ACC112 (cell line): Measurements from ENCODE around the gene LLGL2.

ENCODE experiments used
- H2AFZ ChIP-seq: fragments of 200-600 bp; sonication (generic); one replicate; pipeline ENCODE4 v1.6.0; 2017; ENCODE audit warnings: antibody characterized with exemption, low read length; ENCODE audit not compliant: unreplicated experiment
- H3K27ac ChIP-seq: fragments of 200-600 bp; sonication (generic); 2 replicates; pipeline ENCODE4 v1.5.1; 2014; ENCODE audit warnings: low read depth, mild to moderate bottlenecking, antibody characterized with exemption, low read length, moderate library complexity
- H3K27me3 ChIP-seq: fragments of 200-600 bp; sonication (generic); 2 replicates; pipeline ENCODE4 v1.6.1; 2014; ENCODE audit warnings: mild to moderate bottlenecking, antibody characterized with exemption, low read length, moderate library complexity, mixed read lengths; ENCODE audit not compliant: insufficient read depth
- H3K36me3 ChIP-seq: fragments of 200-600 bp; sonication (generic); 2 replicates; pipeline ENCODE4 v1.6.1; 2016; ENCODE audit warnings: mild to moderate bottlenecking, antibody characterized with exemption, low read length, moderate library complexity, mixed read lengths; ENCODE audit not compliant: insufficient read depth
- H3K4me1 ChIP-seq: fragments of 200-600 bp; sonication (generic); one replicate; pipeline ENCODE4 v1.6.1; 2016; ENCODE audit warnings: low read length, mixed read lengths; ENCODE audit not compliant: insufficient read depth, unreplicated experiment, control insufficient read depth
- H3K4me3 ChIP-seq: fragments of 200-600 bp; sonication (generic); 2 replicates; pipeline ENCODE4 v1.5.1; 2014; ENCODE audit warnings: mild to moderate bottlenecking, low read depth, low read length
- H3K79me2 ChIP-seq: fragments of 200-600 bp; sonication (generic); one replicate; pipeline ENCODE4 v1.6.0; 2016; ENCODE audit warnings: low read length; ENCODE audit not compliant: control insufficient read depth, unreplicated experiment, insufficient read depth

LLGL2 gene

DNA sequence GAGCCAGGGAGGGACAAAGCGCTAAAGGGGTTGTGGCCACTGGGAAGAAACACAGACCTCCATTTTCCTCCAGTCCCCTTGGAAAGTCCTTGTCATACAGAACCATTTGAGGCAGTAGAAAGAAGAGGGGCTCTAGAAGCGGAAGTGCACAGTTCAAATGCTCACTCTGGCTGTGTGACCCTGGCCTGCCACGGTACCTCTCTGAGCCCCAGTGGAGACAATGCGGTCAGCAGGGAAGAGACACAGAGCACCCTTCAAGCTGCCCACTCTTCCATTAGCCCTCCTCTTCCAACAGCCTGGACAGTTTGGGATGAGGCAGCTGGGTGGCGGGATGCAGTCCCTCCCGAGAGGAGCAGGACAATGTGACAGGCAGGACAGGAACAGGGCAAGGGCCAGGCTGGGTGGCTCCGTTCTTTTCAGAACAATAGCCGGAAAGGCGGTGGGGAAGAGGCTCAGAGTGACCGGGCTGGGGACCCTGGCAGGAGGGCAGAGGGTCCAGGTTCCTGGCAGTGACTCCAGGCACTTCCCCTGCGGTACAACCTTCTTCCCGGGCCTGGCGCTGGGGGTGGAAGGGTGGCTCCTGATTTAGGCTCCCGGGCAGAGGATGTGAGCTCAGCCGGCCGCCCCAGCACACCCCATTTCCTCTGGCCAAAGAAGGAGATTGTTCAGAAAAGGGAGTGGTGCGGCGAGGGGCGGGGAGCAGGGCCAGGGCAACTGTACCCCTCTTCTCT, 15.8 kb upstream of the LLGL2 start:
- no peak overlapping the region for H2AFZ ChIP-seq
- no peak overlapping the region for H3K4me3 ChIP-seq
- H3K36me3 ChIP-seq, result no peaks in the 10 kb centered on the region
- peaks cover 3% of the 10 kb centered on the region for H3K79me2 ChIP-seq
- H3K27me3 ChIP-seq, result no peaks in the 10 kb centered on the region
- no peak overlapping the region for H3K27ac ChIP-seq
- peaks cover 24% of the 10 kb centered on the region for H3K4me1 ChIP-seq

DNA sequence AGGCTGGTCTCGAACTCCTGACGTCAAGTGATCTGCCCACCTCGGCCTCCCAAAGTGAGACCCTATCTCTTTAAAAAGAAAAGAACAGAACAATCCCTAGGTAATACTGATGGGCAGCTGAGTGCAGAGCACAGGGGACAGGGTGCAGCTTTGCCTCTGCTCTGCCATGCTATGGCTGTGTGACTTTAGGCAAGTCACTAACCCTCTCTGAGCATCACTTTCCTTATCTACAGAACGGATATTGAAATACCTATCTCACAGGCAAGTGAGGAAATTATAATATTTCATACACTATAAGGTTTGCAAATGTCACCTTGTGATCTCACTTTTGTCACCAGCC, 14.3 kb upstream of the LLGL2 start:
- H3K4me3 ChIP-seq, result no peak overlapping the region
- no peak overlapping the region for H2AFZ ChIP-seq
- no peaks in the 10 kb centered on the region for H3K27me3 ChIP-seq
- peaks cover 24% of the 10 kb centered on the region for H3K4me1 ChIP-seq
- H3K79me2 ChIP-seq, result peaks cover 3% of the 10 kb centered on the region
- no peak overlapping the region for H3K27ac ChIP-seq
- H3K36me3 ChIP-seq, result no peaks in the 10 kb centered on the region

DNA sequence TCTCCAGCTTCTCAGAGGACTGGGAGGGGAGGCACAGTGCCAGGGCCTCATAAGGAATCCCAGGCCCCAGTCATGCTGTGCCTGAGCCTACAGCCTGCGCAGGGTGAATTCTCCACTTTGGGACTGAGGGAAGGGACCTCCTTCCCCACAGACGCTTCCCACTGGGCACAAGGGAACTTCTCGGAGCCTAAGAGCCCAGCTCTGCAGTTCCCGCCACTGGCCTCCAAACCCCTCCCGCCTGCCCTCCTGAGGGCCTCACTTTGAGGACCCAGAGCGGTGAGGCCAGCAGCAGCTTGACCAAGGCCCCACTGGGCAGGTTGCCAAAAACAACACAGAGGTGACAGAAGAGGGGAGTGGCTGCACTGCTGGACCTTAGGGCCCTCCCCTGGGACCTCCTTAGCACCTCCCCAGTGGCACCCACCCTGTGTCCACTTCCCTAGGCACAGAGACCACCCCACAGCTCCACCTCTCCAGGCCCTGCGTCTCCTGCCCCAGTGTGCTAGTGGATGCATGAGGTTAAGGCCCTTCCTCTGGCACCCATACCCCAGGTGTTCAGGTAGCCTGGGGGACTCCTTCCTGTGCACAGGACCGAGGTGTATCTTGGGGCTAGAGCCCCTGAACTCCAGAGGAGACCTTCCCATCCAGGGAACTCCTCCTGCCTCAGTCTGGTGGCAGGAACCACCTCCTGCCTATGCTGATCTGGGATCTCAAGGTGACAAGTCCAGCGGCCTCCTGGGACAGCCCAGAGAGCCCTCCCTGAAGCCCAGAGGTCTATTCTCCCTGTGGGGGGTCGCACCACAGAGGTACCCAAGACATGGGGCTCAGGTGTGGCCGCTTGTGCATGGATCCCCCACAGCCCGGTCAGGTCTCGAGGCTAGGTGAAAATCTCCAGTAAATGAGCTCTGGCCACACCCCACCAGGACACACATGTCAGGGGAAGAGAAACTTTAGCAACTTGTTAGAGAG, 13.6 kb upstream of the LLGL2 start:
- no peak overlapping the region for H3K27ac ChIP-seq
- H3K4me3 ChIP-seq, result no peak overlapping the region
- peaks cover 24% of the 10 kb centered on the region for H3K4me1 ChIP-seq
- H3K27me3 ChIP-seq, result no peaks in the 10 kb centered on the region
- no peaks in the 10 kb centered on the region for H3K36me3 ChIP-seq
- no peak overlapping the region for H2AFZ ChIP-seq
- H3K79me2 ChIP-seq, result peaks cover 3% of the 10 kb centered on the region

DNA sequence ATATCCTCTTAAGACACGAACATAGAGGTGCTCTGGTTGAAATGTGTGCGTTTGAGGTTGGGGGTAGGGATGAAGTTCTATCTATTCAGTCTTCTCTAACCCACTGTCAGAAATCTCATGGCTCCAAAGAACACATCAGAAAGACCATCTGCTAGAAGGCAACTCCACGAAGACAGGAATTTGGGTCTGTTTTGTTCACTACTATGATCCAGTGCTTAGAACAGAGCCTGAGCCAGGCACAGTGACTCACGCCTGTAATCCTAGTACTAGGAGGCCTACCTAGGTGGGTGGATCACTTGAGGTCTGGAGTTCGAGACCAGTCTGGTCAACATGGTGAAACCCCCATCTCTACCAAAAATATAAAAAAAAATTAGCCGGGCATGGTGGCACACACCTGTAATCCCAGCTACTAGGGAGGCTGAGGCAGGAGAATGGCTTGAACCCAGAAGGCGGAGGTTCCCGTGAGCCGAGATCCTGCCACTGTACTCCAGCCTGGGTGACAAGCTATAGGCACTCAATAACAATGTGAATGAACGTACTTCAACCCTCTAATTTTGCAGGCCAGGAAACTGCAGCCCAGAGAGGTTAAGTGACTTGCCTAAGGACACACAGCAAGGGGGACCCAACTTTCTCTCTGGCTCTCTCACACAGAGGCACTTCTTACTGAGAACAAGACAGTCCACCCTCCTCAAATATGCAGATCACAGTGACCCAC, 12.4 kb upstream of the LLGL2 start:
- Histone ChIP-seq H3K27me3 (no peaks in the 10 kb centered on the region), H3K27ac (no peak overlapping the region), H3K79me2 (peaks cover 3% of the 10 kb centered on the region), H3K36me3 (no peaks in the 10 kb centered on the region), H3K4me1 (peaks cover 24% of the 10 kb centered on the region), H2AFZ (no peak overlapping the region), H3K4me3 (no peak overlapping the region)

DNA sequence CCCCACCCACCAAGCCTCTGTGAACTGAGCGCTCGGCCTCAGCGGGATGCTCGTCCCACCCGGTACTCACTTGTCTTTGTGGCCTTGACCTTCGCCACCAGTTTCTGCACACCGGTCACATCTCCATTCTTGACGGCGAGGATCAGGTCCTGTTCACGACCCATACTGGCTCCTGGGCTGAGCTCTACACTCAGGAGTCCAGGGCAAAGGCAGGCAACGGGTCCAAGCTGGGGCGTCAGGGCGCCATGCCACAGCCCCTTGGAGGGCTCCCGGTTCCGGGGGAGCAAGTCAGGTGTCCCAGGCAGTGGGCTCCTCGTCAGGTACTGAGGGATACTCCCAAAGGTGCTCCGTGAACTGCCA, 11.9 kb upstream of the LLGL2 start:
- peaks cover 3% of the 10 kb centered on the region for H3K79me2 ChIP-seq
- H3K27ac ChIP-seq, result no peak overlapping the region
- no peak overlapping the region for H3K4me3 ChIP-seq
- no peaks in the 10 kb centered on the region for H3K36me3 ChIP-seq
- H3K27me3 ChIP-seq, result no peaks in the 10 kb centered on the region
- H2AFZ ChIP-seq, result no peak overlapping the region
- peaks cover 19% of the 10 kb centered on the region for H3K4me1 ChIP-seq

DNA sequence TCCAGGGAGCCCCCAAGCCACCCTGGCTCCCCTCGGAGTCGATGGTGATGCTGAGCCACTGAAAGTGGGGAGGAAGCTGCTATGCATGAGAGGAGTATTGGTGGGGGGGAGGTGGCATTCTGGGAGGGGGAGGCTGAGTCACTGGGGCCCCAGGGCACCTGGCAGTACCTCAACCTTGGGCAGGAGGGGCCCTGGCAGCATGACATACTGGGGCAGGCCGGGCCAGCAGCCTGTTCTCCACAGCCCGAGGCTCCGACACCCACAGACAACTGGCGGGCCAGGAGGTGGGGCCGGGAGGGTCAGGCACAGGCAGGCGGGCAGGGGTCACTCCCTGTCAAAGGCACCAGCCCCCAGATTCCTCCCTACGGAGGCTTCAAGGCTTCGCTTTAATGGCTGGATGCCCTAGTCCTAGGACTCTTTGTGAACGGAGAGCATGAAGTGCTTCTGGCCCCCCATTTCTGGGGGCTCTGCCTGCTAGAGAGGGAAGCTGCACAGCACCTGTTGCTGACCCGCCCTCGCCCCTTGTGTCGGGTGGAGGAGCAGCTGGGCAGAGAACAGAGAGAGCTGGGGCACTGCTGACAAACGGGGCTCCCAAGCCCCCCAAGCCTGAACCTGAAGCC, 11.1 kb upstream of the LLGL2 start:
- Histone ChIP-seq H3K36me3 (no peaks in the 10 kb centered on the region), H3K79me2 (peaks cover 3% of the 10 kb centered on the region), H2AFZ (peak overlapping the region; percentile 88), H3K4me1 (peaks cover 19% of the 10 kb centered on the region), H3K4me3 (peak overlapping the region; percentile 81), H3K27me3 (no peaks in the 10 kb centered on the region), H3K27ac (no peak overlapping the region)

DNA sequence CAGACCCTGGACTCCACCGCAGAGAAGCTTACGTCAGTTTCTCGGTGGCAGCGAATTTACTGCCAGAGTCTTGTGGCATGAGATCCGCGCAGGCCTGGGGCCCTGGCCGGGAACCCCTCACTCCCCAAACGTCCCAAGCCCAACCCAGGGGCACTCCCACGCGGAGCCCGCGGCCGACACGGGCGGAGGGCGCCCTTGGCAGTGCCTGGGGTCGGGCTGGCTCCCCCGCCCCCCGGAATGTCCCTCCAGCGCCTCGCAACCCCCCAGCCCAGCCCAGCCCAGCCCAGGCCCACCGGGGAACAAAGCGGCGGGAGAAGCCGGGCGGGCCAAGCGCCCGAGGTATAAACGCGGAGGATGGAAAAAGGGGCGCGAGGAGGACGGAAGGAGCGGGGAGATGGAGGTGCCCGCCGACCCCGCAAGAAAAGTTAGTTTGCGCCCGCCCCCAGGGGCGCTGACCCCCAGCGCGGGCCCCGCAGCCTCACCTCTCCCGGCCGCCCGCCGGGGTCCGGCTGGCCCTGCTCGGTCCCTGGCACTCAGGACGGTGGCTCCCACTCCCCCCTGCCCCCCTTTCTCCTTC, 10.5 kb upstream of the LLGL2 start:
- no peaks in the 10 kb centered on the region for H3K27me3 ChIP-seq
- no peaks in the 10 kb centered on the region for H3K36me3 ChIP-seq
- no peak overlapping the region for H3K27ac ChIP-seq
- H2AFZ ChIP-seq, result peak overlapping the region; percentile 88
- peaks cover 3% of the 10 kb centered on the region for H3K79me2 ChIP-seq
- peak overlapping the region; percentile 81 for H3K4me3 ChIP-seq
- peaks cover 19% of the 10 kb centered on the region for H3K4me1 ChIP-seq

DNA sequence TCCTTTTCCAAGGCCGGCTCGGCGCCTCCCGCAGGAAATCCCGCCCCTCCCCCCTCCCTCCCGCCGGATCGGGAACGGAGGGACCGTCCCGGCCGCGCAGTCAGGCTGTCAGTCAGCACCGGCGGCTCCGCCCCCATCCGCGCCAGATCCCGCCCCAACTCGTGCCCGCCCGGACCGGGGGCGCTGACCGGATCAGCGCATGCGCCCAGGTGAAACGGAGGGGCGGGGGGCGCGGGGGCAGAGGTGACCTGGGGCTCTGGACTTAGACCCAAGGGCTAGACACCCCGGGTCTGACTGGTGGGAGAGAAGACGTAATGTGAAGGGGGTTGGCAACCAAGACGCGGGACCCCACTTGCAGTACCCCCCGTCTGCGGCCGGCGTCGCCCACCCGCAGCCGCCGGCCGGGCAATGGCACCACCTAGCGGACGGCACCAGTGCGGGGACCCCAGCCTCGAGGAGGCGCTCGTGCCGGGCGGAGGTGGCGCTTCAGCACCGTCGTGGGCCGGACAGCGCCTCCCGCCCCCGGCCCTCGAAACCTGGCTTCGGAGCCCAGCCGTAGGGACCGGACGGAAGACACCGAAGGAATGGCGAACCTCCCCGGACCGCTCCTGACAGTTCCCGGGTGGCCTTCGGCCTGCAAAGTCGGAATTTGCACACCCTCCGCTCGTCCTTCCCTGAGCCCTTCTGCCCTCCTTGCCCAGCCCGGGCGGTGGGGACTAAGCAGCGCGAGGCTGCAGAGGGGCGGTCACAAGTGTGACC, 9.8 kb upstream of the LLGL2 start, which contains the start of gene CASKIN2:
CASKIN2 (minus strand) TSS at position 42 of the 759 bp plus-strand sequence. CDS start 1,733 bp downstream, outside the sequence.
- peak within 1 kb of the TSS; percentile 81 for H3K4me3 ChIP-seq
- H3K79me2 ChIP-seq, result peaks cover 3% of the 10 kb centered on the region
- H3K27ac ChIP-seq, result no peak within 1 kb of the TSS
- peak within 1 kb of the TSS; percentile 88 for H2AFZ ChIP-seq
- no peaks in the 10 kb centered on the region for H3K27me3 ChIP-seq
- peaks cover 19% of the 10 kb centered on the region for H3K4me1 ChIP-seq
- no peaks in the 10 kb centered on the region for H3K36me3 ChIP-seq

DNA sequence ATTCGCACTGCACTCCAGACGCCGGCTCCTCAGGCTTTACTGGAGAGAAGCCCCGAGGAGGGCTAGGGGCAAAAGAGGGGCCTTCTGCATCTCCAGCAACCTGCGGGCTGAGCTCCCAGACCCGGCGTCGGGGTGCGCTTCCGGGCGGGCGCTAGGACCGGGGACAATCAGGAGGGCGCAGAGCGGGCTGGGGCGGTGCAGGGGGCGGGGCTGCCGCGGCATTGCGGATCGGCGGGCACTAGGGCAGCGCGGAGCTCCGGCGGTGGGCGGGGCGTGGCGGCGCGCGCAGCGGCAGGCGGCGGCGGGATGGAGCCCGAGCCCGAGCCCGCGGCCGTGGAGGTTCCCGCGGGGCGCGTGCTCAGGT, 9.3 kb upstream of the LLGL2 start, which contains the start of gene TSEN54:
TSEN54 (plus strand) TSS at position 274 of the 364 bp plus-strand sequence; CDS start at position 307, 33 bp downstream.
- H3K4me1 ChIP-seq, result peaks cover 19% of the 10 kb centered on the region
- H3K79me2 ChIP-seq, result peaks cover 3% of the 10 kb centered on the region
- no peaks in the 10 kb centered on the region for H3K27me3 ChIP-seq
- no peak within 1 kb of the TSS for H3K27ac ChIP-seq
- peak within 1 kb of the TSS; percentile 81 for H3K4me3 ChIP-seq
- H2AFZ ChIP-seq, result peak within 1 kb of the TSS; percentile 94
- no peaks in the 10 kb centered on the region for H3K36me3 ChIP-seq
